ENCODE results near the gene HSD17B11.

GRCh38 chr4:87433342-87433741 is 42.4 kb upstream of the HSD17B11 start:
- TF ChIP-seq CTCF (optimal IDR thresholded peaks at IDR 0.05 in 1 of 3, IDR thresholded peaks at IDR 0.05 in 1 of 3, conservative IDR thresholded peaks at IDR 0.05 in 1 of 3; ENCODE audit: extremely low read depth in 1 of 3, insufficient read depth in 2 of 3, low read length in 3 of 3) = no peak
- no peak for TF ChIP-seq EZH2 (IDR thresholded peaks at IDR 0.05; ENCODE audit: low read length)
